OCI-LY3 (cell line): ENCODE measurements around the gene NFKB2.

ENCODE experiments used
- CTCF ChIP-seq: fragments of 200-600, 300-600 bp; sonication (generic); IDR thresholded peaks from 2 replicates; pipeline ENCODE4 v1.5.1; 2014; ENCODE audit warnings: antibody characterized with exemption, low read length, low read depth
- EZH2phosphoT487 ChIP-seq: fragments of 200-600 bp; shearing (Covaris generic); IDR thresholded peaks from 2 replicates; pipeline ENCODE4 v1.6.1; 2018; ENCODE audit warnings: antibody characterized with exemption, mixed run types, low read depth

- TF ChIP-seq CTCF: no peak
- no peak for TF ChIP-seq EZH2phosphoT487
Measured at GRCh38 chr10:102379383-102379782, 16.1 kb upstream of the NFKB2 start.
